ENCODE measurements around the gene PLA2G15. TPM values are rescaled to one million over a fixed set of nuclear protein-coding genes. Genes with fewer than 3 reads are reported as not detected.

PLA2G15 gene
- total RNA-seq, 4 donors from 2014 or later = 4.5 to 18.0 (median 11.7) TPM

DNA sequence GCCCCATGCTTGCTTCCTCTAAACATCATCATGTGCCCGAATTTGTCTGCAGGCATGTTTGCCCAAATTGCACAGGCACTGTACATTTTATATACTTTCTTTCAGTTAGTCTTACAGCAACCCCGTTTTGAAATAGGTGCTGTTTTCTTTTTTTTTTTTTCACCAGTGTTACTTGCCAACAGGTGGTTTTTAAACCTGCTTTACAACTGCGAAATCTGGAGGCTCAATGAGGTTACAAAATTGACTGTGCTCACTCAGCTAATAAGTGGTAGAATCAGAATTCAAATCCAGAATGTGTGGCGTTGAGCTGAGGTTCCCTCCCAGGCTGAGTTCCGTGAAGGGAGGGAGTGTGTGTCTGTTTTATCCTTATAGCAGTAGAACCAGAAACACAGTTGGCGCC, 5.8 kb downstream of the PLA2G15 start:
- peaks cover 0 to 76% of the 10 kb centered on the region in 2 donors for H3K36me3 ChIP-seq
- H3K4me1 ChIP-seq = peaks cover 0 to 27% (median 16%) of the 10 kb centered on the region in 3 donors
- H3K9me3 ChIP-seq = no peaks in the 10 kb centered on the region
- H3K27ac ChIP-seq = no peak overlapping the region
- TF ChIP-seq EP300 (IDR thresholded peaks at IDR 0.05) = no peak
- TF ChIP-seq, protein P1, sequence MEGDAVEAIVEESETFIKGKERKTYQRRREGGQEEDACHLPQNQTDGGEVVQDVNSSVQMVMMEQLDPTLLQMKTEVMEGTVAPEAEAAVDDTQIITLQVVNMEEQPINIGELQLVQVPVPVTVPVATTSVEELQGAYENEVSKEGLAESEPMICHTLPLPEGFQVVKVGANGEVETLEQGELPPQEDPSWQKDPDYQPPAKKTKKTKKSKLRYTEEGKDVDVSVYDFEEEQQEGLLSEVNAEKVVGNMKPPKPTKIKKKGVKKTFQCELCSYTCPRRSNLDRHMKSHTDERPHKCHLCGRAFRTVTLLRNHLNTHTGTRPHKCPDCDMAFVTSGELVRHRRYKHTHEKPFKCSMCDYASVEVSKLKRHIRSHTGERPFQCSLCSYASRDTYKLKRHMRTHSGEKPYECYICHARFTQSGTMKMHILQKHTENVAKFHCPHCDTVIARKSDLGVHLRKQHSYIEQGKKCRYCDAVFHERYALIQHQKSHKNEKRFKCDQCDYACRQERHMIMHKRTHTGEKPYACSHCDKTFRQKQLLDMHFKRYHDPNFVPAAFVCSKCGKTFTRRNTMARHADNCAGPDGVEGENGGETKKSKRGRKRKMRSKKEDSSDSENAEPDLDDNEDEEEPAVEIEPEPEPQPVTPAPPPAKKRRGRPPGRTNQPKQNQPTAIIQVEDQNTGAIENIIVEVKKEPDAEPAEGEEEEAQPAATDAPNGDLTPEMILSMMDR (IDR thresholded peaks at IDR 0.05) = no peak
- TF ChIP-seq POLR2A (IDR thresholded peaks at IDR 0.05) = no peak
- no peak for TF ChIP-seq POLR2AphosphoS5 (IDR thresholded peaks at IDR 0.05)
- H3K27me3 ChIP-seq = no peaks in the 10 kb centered on the region
- WGBS, 2 donors (ENCODE audit: low coverage in 1 of 2) = 78 to 89% methylated on average over 5 of the region's 6 CpGs
- H3K4me3 ChIP-seq = no peak overlapping the region
- ATAC-seq = no peak

DNA sequence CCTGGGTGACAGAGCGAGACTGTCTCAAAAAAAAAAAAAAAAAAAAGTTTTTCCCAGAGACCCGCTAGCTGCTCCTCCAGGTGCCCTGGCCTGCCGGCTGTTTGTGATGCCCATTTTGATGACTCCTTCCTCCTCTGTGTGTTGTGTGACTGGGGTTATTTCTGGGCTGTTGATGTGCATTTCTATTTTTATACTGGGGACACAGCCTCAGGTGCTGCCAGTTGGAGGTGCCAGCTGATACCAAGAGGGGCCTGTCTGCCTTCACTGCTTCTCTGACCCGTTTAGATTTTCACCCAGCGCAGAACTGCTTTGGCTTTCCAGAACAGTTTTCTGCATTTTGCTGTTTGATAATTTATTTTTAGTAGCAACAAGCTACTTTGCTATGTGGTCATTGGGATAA, 6.7 kb downstream of the PLA2G15 start:
- no peaks in the 10 kb centered on the region for H3K27me3 ChIP-seq
- H3K36me3 ChIP-seq = peaks cover 0 to 85% of the 10 kb centered on the region in 2 donors
- no peak for ATAC-seq
- H3K4me3 ChIP-seq = no peak overlapping the region
- 77 to 92% methylated on average over 3 to 5 of the region's 5 CpGs for WGBS, 2 donors (ENCODE audit: low coverage in 1 of 2)
- no peaks in the 10 kb centered on the region for H3K9me3 ChIP-seq
- TF ChIP-seq POLR2AphosphoS5 (IDR thresholded peaks at IDR 0.05) (no peak), POLR2A (IDR thresholded peaks at IDR 0.05) (no peak), EP300 (IDR thresholded peaks at IDR 0.05) (no peak)
- TF ChIP-seq, protein P1 (IDR thresholded peaks at IDR 0.05) = no peak
- peaks cover 0 to 18% (median 7%) of the 10 kb centered on the region in 3 donors for H3K4me1 ChIP-seq
- H3K27ac ChIP-seq = peak overlapping the region in 1 of 4 donors; percentile 29

DNA sequence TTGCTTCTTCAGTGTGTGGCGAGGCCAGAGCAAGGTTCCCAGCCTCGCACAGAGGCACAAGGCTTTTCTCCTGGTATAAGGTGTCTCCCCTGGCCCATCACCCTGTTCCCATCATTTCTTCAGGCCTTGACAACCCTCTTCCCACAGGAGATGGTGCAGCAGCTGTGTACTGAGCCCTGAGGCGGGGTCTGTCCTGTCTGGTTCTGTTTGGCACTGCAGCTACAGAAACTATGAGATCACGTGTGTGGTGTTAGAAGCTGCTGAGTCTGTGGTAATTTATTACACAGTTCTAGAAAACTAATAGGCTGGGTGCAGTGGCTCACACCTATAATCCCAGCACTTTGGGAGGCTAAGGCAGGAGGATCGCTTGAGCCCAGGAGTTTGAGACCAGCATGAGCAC, 7.2 kb downstream of the PLA2G15 start:
- WGBS, 2 donors (ENCODE audit: low coverage in 1 of 2) = 33 to 100% methylated on average over 1 to 2 of the region's 5 CpGs
- no peak for ATAC-seq
- H3K27me3 ChIP-seq = no peaks in the 10 kb centered on the region
- H3K4me3 ChIP-seq = no peak overlapping the region
- peak overlapping the region in 1 of 4 donors; percentile 29 for H3K27ac ChIP-seq
- TF ChIP-seq POLR2A (IDR thresholded peaks at IDR 0.05) = no peak
- TF ChIP-seq, protein P1 (IDR thresholded peaks at IDR 0.05) = no peak
- no peak for TF ChIP-seq POLR2AphosphoS5 (IDR thresholded peaks at IDR 0.05)
- no peak for TF ChIP-seq EP300 (IDR thresholded peaks at IDR 0.05)
- peaks cover 0 to 12% (median 2%) of the 10 kb centered on the region in 3 donors for H3K4me1 ChIP-seq
- no peaks in the 10 kb centered on the region for H3K9me3 ChIP-seq
- peaks cover 0 to 90% of the 10 kb centered on the region in 2 donors for H3K36me3 ChIP-seq

DNA sequence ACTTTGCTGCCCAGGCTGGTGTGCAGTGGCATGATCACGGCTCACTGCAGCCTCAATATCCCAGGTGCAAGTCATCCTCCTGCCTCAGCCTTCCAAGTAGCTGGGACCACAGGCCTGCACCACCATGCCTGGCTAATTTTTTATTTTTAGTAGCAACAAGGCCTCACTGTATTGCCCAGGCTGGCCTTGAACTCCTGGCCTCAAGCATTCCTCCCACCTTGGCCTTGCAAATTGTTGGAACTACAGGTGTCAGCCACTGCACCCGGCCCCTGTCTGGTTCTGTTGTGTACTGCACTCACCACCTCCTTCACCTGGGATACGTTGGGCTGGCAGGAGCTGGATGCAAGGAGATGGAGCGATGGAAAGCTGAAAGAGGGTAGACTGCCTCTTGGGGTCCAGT, 8.5 kb downstream of the PLA2G15 start:
- Histone ChIP-seq H3K27me3 (no peaks in the 10 kb centered on the region), H3K27ac (no peak overlapping the region), H3K9me3 (no peaks in the 10 kb centered on the region), H3K4me1 (peaks cover 0 to 10% (median 0%) of the 10 kb centered on the region in 3 donors), H3K4me3 (no peak overlapping the region), H3K36me3 (peaks cover 0 to 99% of the 10 kb centered on the region in 2 donors)
- whole genome bisulfite sequencing, 2 donors (ENCODE audit: low coverage in 1 of 2) = 80% methylated on average over 1 of the region's 4 CpGs; no CpG with 5 or more reads in 1 of the 2 donors
- TF ChIP-seq POLR2AphosphoS5 (IDR thresholded peaks at IDR 0.05) (no peak), EP300 (IDR thresholded peaks at IDR 0.05) (no peak), POLR2A (IDR thresholded peaks at IDR 0.05) (no peak)
- TF ChIP-seq, protein P1 (IDR thresholded peaks at IDR 0.05) = no peak
- ATAC-seq = no peak

DNA sequence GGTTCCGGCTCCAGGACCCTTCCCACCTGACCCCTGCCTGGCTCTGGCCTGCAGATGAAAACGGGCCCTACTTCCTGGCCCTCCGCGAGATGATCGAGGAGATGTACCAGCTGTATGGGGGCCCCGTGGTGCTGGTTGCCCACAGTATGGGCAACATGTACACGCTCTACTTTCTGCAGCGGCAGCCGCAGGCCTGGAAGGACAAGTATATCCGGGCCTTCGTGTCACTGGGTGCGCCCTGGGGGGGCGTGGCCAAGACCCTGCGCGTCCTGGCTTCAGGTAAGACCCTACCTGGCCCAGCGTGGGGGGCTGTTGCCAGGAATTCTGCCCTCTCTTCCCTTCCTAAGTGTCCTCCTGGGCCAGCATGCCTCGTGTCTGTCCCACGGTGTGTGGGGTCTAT, 10.5 kb downstream of the PLA2G15 start:
- H3K9me3 ChIP-seq = no peaks in the 10 kb centered on the region
- no peaks in the 10 kb centered on the region for H3K27me3 ChIP-seq
- peaks cover 0 to 8% (median 0%) of the 10 kb centered on the region in 3 donors for H3K4me1 ChIP-seq
- H3K4me3 ChIP-seq = no peak overlapping the region
- ATAC-seq = no peak
- WGBS, 2 donors (ENCODE audit: low coverage in 1 of 2) = 93 to 100% methylated on average over 1 to 6 of the region's 18 CpGs
- peaks cover 0 to 99% of the 10 kb centered on the region in 2 donors for H3K36me3 ChIP-seq
- H3K27ac ChIP-seq = no peak overlapping the region
- TF ChIP-seq, protein P1 (IDR thresholded peaks at IDR 0.05) = no peak
- TF ChIP-seq EP300 (IDR thresholded peaks at IDR 0.05) (no peak), POLR2A (IDR thresholded peaks at IDR 0.05) (no peak), POLR2AphosphoS5 (IDR thresholded peaks at IDR 0.05) (no peak)

Measured in gastroesophageal sphincter (tissue), 4 donors.